OCI-LY7 (cell line): ENCODE measurements around the gene LRRFIP1. TPM values are rescaled to one million over a fixed set of nuclear protein-coding genes. Genes with fewer than 3 reads are reported as not detected.
"Not testable (repeated sequence)": the region's sequence is repeated elsewhere in the genome, so short reads cannot be mapped to it uniquely, and the experiment has no call there.

Experiments
- BruUV-seq: library from RNA; stranded (reverse); fragments of 400-500 nt; replicated peaks from 2 replicates; lab custom pipeline; 2021; lab: Mats Ljungman, UMichigan
- CTCF ChIA-PET: fragments of 300-600 bp; sonication (Branson Sonifier 250); formaldehyde crosslinking; loops from one replicate; lab custom pipeline; 2022; ENCODE audit warnings: antibody characterized with exemption; ENCODE audit not compliant: unreplicated experiment; lab: Charles Lee
- POLR2A ChIA-PET: fragments of 300-600 bp; sonication (Branson Sonifier 250); formaldehyde crosslinking; loops from one replicate; lab custom pipeline; 2022; ENCODE audit warnings: antibody characterized with exemption; lab: Charles Lee
- DNase-seq: peaks from one replicate; pipeline ENCODE4 v3.0.0-alpha.2; 2015; ENCODE audit warnings: low spot score
- H2AFZ ChIP-seq: fragments of 200-600 bp; sonication (generic), shearing (Covaris generic); 2 replicates; pipeline ENCODE4 v1.6.1; 2014; ENCODE audit warnings: mild to moderate bottlenecking, antibody characterized with exemption, low read length, moderate library complexity
- H3K27ac ChIP-seq: fragments of 200-600 bp; sonication (generic); 2 replicates; pipeline ENCODE4 v1.5.1; 2014; ENCODE audit warnings: mixed run types, low read depth, mild to moderate bottlenecking, moderate library complexity, low read length, inconsistent platforms; ENCODE audit not compliant: poor library complexity, severe bottlenecking
- H3K36me3 ChIP-seq: fragments of 200-600 bp; sonication (generic); 2 replicates; pipeline ENCODE4 v1.6.1; 2014; ENCODE audit warnings: mild to moderate bottlenecking, antibody characterized with exemption, low read length, moderate library complexity, mixed read lengths; ENCODE audit not compliant: insufficient read depth
- H3K4me1 ChIP-seq: fragments of 200-600 bp; sonication (generic); 2 replicates; pipeline ENCODE4 v1.5.1; 2014; ENCODE audit warnings: mild to moderate bottlenecking, low read length; ENCODE audit not compliant: insufficient read depth, poor library complexity, severe bottlenecking
- H3K4me2 ChIP-seq: fragments of 200-600 bp; sonication (generic); 2 replicates; pipeline ENCODE4 v1.6.1; 2014; ENCODE audit warnings: mild to moderate bottlenecking, low read length
- H3K4me3 ChIP-seq: fragments of 200-600 bp; sonication (generic); 2 replicates; pipeline ENCODE4 v1.5.1; 2014; ENCODE audit warnings: mild to moderate bottlenecking, low read depth, low read length; ENCODE audit not compliant: poor library complexity, severe bottlenecking
- H3K79me2 ChIP-seq: fragments of 200-600 bp; sonication (generic); 2 replicates; pipeline ENCODE4 v1.6.1; 2016; ENCODE audit warnings: low read depth, mild to moderate bottlenecking, low read length, moderate library complexity, mixed read lengths; ENCODE audit not compliant: insufficient read depth
- H3K9me2 ChIP-seq: fragments of 200-600 bp; sonication (generic); 2 replicates; pipeline ENCODE4 v1.6.1; 2016; ENCODE audit warnings: mild to moderate bottlenecking, low read length, mixed read lengths; ENCODE audit not compliant: insufficient read depth
- H3K9me3 ChIP-seq: fragments of 200-600 bp; sonication (generic); 2 replicates; pipeline ENCODE4 v1.6.1; 2014; ENCODE audit warnings: mild to moderate bottlenecking, mixed run types, low read length, mixed read lengths
- H4K20me1 ChIP-seq: fragments of 200-600 bp; sonication (generic); 2 replicates; pipeline ENCODE4 v1.6.1; 2014; ENCODE audit warnings: mild to moderate bottlenecking, antibody characterized with exemption, low read length, moderate library complexity, mixed read lengths; ENCODE audit not compliant: insufficient read depth
- EZH2phosphoT487 ChIP-seq: fragments of 200-600 bp; sonication (generic); IDR thresholded peaks from 2 replicates; pipeline ENCODE4 v1.6.1; 2018; ENCODE audit warnings: low read depth, borderline replicate concordance, mild to moderate bottlenecking, mixed run types, antibody characterized with exemption, low read length, moderate library complexity, mixed read lengths
- intact Hi-C: fragments of 100-400 bp; cut with micrococcal nuclease; formaldehyde crosslinking; loops from one replicate; pipeline ENCODE4 v1.10.0; 2022; ENCODE audit not compliant: unreplicated experiment
- total RNA-seq, 2 experiments: library from RNA; depleted of rRNA in 1 of 2; stranded (reverse); fragments of >200 nt in 1 of 2; shearing (Covaris generic) in 1 of 2; gene quantifications; 2 replicates each; pipeline ENCODE4 v1.2.3, GENCODE V29; 2014 to 2022
- TF ChIP-seq, protein P1 (sequence below): fragments of 200-600 bp; sonication (generic); conservative IDR thresholded peaks from 2 replicates; pipeline ENCODE4 v1.5.1; 2014; ENCODE audit warnings: mild to moderate bottlenecking, antibody characterized with exemption, low read length, moderate library complexity, mixed read lengths

LRRFIP1 gene
- total RNA-seq, 2 experiments from 2014 or later: 95.7 to 216 TPM

DNA sequence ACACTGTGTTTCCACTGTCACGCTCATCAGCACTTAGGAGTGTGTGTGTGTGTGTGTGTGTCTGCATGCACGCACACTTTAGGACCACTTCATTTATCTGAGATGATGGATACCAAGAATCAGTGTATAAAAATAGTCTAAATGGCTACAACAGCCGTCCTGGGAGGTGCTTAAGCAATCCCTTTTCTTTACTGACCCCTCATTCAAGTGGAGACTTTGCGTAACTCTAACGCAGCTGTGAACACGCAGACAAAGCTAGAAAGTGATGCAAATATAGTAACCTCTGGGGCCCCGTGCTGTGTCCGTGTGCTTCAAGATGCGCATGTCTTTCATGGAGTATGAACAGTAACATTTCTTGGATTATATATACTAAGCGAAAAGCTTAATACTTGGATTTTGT is 130.8 kb downstream of the LRRFIP1 start:
- no peaks in the 10 kb centered on the region for H3K9me3 ChIP-seq
- H3K27ac ChIP-seq: no peak overlapping the region
- H4K20me1 ChIP-seq: no peaks in the 10 kb centered on the region
- H3K4me2 ChIP-seq: no peak overlapping the region
- BruUV-seq: no TSS peak
- no peak for DNase-seq
- POLR2A ChIA-PET: no interaction called here
- TF ChIP-seq, protein P1, sequence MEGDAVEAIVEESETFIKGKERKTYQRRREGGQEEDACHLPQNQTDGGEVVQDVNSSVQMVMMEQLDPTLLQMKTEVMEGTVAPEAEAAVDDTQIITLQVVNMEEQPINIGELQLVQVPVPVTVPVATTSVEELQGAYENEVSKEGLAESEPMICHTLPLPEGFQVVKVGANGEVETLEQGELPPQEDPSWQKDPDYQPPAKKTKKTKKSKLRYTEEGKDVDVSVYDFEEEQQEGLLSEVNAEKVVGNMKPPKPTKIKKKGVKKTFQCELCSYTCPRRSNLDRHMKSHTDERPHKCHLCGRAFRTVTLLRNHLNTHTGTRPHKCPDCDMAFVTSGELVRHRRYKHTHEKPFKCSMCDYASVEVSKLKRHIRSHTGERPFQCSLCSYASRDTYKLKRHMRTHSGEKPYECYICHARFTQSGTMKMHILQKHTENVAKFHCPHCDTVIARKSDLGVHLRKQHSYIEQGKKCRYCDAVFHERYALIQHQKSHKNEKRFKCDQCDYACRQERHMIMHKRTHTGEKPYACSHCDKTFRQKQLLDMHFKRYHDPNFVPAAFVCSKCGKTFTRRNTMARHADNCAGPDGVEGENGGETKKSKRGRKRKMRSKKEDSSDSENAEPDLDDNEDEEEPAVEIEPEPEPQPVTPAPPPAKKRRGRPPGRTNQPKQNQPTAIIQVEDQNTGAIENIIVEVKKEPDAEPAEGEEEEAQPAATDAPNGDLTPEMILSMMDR: no peak
- TF ChIP-seq EZH2phosphoT487: no peak
- H3K4me1 ChIP-seq: no peaks in the 10 kb centered on the region
- no peaks in the 10 kb centered on the region for H3K79me2 ChIP-seq
- H2AFZ ChIP-seq: no peak overlapping the region
- peaks cover 97% of the 10 kb centered on the region for H3K36me3 ChIP-seq
- CTCF ChIA-PET: no interaction called here
- H3K4me3 ChIP-seq: no peak overlapping the region
- intact Hi-C loops: no loop called here
- no peaks in the 10 kb centered on the region for H3K9me2 ChIP-seq

DNA sequence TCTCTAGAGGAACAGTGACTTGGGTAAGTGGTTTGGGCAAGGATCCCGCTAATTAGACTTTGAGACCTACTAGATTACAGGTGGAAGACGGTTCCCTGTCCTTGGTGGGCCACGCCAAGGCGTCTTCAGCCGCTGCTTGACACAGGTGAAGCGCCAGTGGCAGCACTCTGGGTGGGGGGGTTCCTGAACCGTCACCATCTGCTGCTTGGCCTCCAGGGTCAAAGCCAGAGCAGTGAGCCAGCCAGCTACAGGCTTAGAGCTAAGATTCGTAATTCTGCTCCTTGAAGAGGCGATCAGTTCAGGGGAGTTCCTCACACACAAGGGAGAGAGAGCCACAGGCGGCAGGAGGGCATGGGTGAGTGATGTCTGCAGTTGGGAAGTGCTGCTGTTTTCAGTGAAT is 131.8 kb downstream of the LRRFIP1 start:
- H3K4me1 ChIP-seq: no peaks in the 10 kb centered on the region
- no peaks in the 10 kb centered on the region for H3K9me2 ChIP-seq
- no TSS peak for BruUV-seq
- H3K4me2 ChIP-seq: no peak overlapping the region
- DNase-seq: no peak
- no peaks in the 10 kb centered on the region for H3K9me3 ChIP-seq
- H3K79me2 ChIP-seq: no peaks in the 10 kb centered on the region
- H2AFZ ChIP-seq: no peak overlapping the region
- H3K36me3 ChIP-seq: peaks cover 97% of the 10 kb centered on the region
- H3K27ac ChIP-seq: no peak overlapping the region
- ChIA-PET CTCF (no interaction called here), POLR2A (no interaction called here)
- intact Hi-C loops: no loop called here
- H4K20me1 ChIP-seq: no peaks in the 10 kb centered on the region
- TF ChIP-seq, protein P1: no peak
- no peak for TF ChIP-seq EZH2phosphoT487
- H3K4me3 ChIP-seq: no peak overlapping the region

DNA sequence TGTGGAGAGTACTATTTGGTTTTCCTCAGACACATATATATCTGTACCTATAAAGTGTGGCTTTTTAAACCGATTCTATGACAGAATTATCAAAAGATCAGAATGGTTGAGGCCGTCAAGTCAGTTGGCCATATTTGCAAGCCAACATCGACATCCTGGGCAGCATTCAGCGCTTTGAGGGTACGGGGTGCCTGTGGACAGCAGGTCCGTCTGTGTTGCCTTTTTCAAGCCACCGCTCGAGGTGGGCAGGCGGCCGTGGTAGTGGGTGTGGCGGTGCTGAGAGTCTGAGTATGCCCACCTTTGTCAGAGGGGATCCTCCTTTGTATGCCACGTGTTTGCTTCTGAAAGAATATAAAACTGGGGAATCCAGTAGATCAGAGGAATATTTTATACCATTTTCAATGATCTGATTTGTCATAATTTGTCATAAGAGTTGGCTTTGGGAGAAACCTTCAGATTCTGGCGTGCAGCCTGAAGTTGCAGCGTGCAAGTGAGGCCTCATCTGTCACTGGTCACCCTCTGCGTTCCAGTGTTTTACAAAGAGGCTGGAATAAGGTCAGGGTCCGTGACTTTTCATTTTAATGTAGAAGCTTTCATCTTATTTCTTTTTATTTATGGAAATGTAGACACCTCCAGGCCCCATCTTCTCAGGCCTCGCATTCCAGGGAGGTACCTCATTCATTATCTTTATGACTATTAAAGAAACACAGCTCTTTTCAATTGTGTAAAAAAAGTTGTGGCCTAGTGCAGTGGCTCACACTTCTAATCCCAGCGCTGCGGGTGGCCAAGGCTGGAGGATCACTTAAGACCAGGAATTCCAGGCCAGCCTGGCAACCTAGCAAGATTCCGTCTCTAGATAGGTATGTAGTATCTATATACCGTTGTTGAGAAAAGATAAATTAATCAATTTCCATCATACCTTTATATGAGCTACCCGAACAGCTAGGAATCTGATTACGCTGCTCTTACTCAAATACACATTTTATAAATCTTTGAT is 133.4 kb downstream of the LRRFIP1 start:
- POLR2A ChIA-PET: no interaction called here
- Histone ChIP-seq H3K27ac (no peak overlapping the region), H2AFZ (no peak overlapping the region), H3K4me2 (no peak overlapping the region), H3K9me3 (no peaks in the 10 kb centered on the region), H3K4me1 (no peaks in the 10 kb centered on the region), H3K9me2 (no peaks in the 10 kb centered on the region), H3K4me3 (no peak overlapping the region), H3K79me2 (no peaks in the 10 kb centered on the region), H4K20me1 (no peaks in the 10 kb centered on the region), H3K36me3 (peaks cover 90% of the 10 kb centered on the region)
- TF ChIP-seq, protein P1: no peak
- TF ChIP-seq EZH2phosphoT487: no peak
- no peak for DNase-seq
- no TSS peak for BruUV-seq
- CTCF ChIA-PET: interaction anchor here (0.5 kb wide), 1 partner anchor 22 kb away, joined by 3 read pairs; no protein-coding TSS in a partner anchor
- intact Hi-C loops: no loop called here

DNA sequence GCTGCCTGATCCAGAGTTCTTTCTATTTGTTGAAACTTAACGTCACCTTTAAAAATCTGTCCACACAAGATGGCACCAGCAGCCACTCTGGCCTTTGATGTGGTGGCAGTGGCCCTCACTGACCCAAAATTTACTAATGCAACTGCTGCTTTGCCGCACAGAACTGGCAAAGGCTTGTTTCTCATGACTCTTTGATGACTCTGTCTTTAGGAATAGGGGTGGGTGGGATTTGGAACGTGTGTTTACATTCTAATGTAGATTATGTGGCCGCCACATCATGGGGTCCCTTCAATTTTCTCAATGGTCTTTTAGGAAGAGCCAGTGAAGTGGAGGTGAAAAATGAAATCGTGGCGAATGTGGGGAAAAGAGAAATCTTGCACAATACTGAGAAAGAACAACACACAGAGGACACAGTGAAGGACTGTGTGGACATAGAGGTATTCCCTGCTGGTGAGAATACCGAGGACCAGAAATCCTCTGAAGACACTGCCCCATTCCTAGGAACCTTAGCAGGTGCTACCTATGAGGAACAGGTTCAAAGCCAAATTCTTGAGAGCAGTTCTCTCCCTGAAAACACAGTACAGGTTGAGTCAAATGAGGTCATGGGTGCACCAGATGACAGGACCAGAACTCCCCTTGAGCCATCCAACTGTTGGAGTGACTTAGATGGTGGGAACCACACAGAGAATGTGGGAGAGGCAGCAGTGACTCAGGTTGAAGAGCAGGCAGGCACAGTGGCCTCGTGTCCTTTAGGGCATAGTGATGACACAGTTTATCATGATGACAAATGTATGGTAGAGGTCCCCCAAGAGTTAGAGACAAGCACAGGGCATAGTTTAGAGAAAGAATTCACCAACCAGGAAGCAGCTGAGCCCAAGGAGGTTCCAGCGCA is 135.2 kb downstream of the LRRFIP1 start:
- H2AFZ ChIP-seq, H3K4me2 ChIP-seq, DNase-seq, POLR2A ChIA-PET, BruUV-seq, H3K4me3 ChIP-seq, CTCF ChIA-PET, H3K27ac ChIP-seq, H3K9me3 ChIP-seq, H3K9me2 ChIP-seq, H3K79me2 ChIP-seq, intact Hi-C loops, H3K4me1 ChIP-seq, H4K20me1 ChIP-seq: not testable (repeated sequence)
- peaks cover 85% of the 10 kb centered on the region for H3K36me3 ChIP-seq
